GM08714 (cell line): ENCODE data around the gene ZNF805.

Experiments used
- H3K4me3 ChIP-seq: fragments of 200-500 bp; sonication (Bioruptor generic); 2 replicates; pipeline ENCODE4 v1.5.1; 2014; ENCODE audit warnings: mild to moderate bottlenecking, low read length, inconsistent platforms
- ZNF274 ChIP-seq: IDR thresholded peaks from 2 replicates; pipeline ENCODE4 v1.6.1; 2012; ENCODE audit warnings: mild to moderate bottlenecking, low read depth, low read length

ZNF805 gene

DNA sequence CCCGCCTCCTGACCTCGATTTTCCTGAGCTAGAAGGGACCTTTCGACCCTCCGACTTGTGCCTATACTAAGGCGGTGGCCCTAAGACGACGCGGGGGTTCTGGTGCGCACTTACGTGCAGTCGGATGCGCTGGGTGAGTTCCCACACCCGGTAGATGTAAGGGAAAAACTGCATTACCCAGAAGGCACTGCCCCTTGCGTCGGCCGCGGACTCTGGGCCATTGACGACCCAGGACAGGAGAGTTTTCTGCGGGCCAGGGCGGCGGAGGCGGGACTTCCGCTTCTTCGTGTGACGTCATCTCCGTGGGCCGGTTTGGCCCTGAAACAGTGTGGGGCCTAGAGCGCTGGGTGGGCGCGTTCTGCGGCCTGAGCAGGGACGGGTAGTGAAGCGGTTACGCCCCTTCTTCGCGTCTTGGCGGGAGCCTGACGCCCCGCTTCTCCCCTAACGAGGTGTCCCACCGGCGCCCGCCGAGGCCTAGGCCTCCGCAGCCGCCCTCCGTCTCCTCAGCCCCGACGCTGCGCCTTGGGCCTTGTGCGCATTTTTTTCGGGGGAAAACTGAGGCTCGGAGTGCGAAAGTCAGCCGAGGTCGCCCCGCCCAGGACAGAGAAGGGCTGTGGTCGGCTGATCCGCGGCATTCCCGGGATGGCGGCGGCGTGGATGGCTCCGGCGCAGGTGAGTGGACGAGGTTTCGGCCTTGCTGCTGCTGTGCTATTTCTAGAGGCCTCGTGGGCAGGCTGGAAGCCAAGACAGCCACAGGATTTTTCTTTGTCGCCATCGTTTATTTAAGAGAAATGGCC, 39.9 kb downstream of the ZNF805 start, which contains the start of gene ZNF460:
Gene ZNF460, plus strand, starts transcription at position 321 of the 797 bp plus-strand sequence. Its CDS starts 322 bp downstream, at position 643.
- H3K4me3 ChIP-seq = peak within 1 kb of the TSS; percentile 69
- no peak for TF ChIP-seq ZNF274

DNA sequence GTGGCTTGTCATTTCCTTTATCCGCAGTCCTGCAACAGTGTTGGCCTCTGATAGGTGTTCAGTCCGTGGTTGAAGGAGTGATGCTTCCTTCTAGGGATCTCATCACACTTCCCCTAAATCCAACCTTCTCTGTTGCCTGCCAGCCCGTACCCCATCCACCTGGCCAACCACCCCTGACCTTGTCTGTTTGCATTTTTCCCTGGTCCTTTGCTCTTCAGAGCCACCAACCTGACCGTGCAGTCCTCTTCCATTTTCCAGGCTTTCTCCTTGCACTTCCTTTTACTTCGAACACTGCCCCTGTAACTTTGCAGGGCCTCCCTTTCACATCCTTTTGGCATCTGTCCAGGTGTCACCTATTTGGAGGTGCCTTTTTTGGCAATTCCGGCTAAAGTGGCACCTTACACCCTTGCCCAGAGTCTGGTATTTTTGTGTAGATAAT, 40.5 kb downstream of the ZNF805 start:
- TF ChIP-seq ZNF274 = no peak
- H3K4me3 ChIP-seq = peak overlapping the region; percentile 69

DNA sequence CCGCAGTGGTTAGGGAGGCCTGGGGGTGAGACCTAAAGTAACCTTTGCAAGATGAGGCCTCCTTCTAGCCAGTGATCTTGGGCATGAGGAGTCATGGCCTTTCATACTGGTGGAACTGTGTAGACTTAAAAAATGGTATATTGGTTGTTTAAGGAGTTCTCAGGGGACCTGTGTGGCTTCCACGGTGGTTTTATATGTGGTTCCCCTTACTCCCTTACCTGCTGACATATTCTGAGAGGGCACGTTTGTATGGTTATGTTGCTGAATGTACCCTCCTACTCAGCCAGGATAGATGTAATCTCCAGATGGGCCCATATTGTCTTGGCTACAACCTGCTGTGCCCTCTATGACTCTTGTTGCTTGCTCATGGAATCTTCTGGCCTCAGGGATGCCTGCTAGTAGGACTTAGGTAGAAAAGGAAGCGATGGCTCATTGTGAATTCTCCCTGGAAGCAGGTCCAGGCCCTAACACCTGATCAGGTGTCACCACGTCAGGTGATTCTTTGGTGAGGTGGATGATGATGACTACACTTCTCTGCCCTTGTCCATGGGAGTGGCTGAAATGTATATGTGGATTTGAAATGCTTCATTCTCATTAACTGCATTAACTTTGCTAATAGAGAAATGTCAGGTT, 41.7 kb downstream of the ZNF805 start:
- TF ChIP-seq ZNF274 = no peak
- peak overlapping the region; percentile 69; the same call in 1 of the 2 replicates for H3K4me3 ChIP-seq

DNA sequence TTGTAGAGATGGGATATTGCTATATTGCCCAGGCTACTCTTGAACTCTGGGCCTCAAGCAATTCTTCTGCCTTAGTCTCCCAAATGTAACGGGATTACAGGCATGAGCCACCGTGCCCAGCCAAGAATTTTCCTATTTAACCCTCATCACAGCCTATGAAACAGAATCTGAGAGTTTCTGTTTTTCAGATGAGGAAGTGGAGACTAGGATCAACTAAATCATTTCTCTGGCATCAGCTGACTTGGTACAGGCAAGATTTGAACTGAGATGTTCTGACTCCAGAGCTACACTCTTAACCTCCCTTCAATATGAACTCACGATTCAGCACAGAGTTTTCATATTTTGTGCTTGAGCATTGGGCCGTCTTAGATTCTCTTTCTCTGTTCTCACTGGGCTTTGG, 47.9 kb downstream of the ZNF805 start:
- TF ChIP-seq ZNF274 = no peak

DNA sequence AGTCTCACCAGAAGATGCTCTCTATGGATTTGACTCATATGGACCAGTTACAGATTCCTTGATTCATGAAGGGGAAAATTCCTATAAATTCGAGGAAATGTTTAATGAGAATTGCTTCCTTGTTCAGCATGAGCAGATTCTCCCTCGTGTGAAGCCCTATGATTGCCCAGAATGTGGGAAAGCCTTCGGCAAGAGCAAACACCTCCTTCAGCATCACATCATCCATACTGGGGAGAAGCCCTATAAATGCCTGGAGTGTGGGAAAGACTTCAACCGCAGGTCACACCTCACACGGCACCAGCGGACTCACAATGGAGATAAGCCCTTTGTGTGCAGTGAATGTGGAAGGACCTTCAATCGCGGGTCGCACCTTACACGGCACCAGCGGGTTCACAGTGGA, 50.5 kb downstream of the ZNF805 start:
- H3K4me3 ChIP-seq = no peak overlapping the region
- TF ChIP-seq ZNF274 = no peak

More for the DNA sequence above, 47.9 kb downstream of the ZNF805 start:
- H3K4me3 ChIP-seq = no peak overlapping the region

DNA sequence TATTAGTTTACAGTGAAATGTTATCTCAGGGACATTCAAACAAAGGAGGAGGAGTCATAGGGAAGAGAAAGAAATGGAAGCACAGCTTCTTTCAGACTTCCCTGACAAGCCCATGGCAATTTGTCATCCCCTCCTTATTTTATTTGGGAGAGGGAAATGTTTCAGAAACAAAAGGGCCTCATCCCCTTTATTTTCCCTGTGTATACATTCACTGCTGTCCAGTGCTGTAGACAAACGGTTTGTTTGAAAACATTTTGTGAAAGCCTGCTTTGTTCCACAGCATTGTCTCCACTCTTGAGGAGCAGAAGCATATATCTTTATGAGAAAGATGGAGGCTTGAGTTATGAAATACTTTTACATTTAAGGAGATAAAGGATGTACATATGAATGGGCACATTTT, 52.1 kb downstream of the ZNF805 start:
- no peak for TF ChIP-seq ZNF274
- no peak overlapping the region for H3K4me3 ChIP-seq

DNA sequence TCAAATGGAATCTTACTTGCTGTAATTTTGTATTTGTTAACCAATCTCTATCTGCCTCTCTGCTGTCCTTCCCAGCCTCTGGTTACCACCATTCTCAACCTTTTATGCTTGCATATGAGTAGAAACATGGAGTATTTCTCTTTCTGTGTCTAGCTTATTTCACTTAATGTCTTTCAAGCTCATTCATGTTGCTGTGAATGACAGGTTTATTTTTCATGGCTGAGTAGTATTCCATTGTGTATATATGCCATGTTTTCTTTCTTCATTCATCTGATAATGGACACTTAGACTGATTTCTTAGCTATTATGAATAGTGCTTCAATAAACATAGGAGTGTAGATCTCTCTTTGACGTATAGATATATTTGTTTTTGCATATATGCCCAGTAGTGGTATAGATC, 53.3 kb downstream of the ZNF805 start:
- no peak for TF ChIP-seq ZNF274
- H3K4me3 ChIP-seq = no peak overlapping the region

DNA sequence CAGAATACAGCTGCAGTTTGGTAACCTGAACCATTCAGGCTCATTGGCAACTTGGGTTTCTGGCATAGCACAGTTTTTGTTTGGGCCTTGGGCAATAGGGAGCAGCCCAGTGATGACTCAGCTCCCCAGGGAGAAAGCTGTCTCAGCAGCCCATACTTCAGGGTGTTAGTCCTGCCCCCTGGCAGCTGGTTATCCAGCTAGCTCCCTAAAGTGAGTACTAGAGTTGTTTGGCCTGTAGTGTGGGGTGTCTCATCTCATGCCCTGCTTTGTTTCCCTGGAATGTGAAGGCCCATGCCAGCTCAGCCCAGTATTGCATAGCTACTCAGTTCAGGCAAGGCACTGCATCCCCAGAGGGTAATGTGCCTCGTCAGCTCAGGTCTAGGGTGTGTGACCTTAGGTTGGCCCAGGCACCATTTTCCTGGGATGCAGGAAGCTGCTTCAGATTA, 61.6 kb downstream of the ZNF805 start:
- H3K4me3 ChIP-seq = no peak overlapping the region
- TF ChIP-seq ZNF274 = no peak

DNA sequence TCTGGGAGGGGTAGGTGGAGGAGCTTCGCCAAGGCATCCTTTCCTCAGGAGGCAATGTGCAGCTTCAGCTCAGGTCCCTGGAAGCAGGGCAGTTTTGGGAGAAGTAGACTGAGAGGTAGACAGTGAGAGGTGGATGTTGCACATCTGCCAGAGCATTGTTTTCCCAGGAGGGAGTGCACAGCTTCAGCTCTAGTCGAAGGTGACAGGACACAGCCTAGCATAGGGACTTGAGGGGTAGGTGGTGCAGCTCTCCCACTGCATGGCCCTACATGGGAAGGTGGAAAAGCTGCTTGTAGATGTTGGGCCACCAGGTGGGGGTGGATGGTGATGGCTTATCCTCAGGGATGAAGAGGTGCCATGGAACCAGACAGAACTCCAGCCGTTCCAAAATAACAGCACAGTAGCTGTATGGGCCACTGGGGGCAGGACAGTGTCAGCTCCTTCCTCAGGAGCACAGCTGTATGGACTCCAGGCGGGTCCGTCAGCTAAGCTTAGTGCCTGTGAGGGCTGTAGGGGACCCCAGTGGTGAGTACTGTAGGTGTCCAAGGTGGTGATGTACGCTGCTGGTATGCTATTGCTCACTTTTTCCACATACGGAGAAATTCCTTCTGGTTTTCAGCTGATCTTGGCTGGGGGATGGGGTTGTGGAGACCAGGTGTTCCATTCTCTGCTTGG, 62.4 kb downstream of the ZNF805 start:
- no peak overlapping the region for H3K4me3 ChIP-seq
- TF ChIP-seq ZNF274 = no peak
